C4-2B (cell line): ENCODE measurements around the gene GRM7.

ENCODE experiments used
- ZFX ChIP-seq: fragments of 450-650 bp; IDR thresholded peaks from 2 replicates; pipeline ENCODE4 v1.6.1; 2017
- TF ChIP-seq, protein P1 (sequence below): fragments of 450-650 bp; conservative IDR thresholded peaks from 2 replicates; pipeline ENCODE4 v1.5.1; 2017; ENCODE audit warnings: mild to moderate bottlenecking

GRCh38 chr3:7789324-7789723 lies 928.4 kb downstream of the GRM7 start:
- TF ChIP-seq, protein P1, sequence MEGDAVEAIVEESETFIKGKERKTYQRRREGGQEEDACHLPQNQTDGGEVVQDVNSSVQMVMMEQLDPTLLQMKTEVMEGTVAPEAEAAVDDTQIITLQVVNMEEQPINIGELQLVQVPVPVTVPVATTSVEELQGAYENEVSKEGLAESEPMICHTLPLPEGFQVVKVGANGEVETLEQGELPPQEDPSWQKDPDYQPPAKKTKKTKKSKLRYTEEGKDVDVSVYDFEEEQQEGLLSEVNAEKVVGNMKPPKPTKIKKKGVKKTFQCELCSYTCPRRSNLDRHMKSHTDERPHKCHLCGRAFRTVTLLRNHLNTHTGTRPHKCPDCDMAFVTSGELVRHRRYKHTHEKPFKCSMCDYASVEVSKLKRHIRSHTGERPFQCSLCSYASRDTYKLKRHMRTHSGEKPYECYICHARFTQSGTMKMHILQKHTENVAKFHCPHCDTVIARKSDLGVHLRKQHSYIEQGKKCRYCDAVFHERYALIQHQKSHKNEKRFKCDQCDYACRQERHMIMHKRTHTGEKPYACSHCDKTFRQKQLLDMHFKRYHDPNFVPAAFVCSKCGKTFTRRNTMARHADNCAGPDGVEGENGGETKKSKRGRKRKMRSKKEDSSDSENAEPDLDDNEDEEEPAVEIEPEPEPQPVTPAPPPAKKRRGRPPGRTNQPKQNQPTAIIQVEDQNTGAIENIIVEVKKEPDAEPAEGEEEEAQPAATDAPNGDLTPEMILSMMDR = no peak
- no peak for TF ChIP-seq ZFX
